CD4-positive, alpha-beta memory T cell (primary cell): ENCODE measurements around the gene RBBP8NL. TPM values are rescaled to one million over a fixed set of nuclear protein-coding genes. Genes with fewer than 3 reads are reported as not detected.

Experiments used
- CTCF ChIA-PET: fragments of 350-600 bp; sonication (Branson Sonifier 250); formaldehyde crosslinking; loops from one replicate; lab custom pipeline; 2021; ENCODE audit warnings: inconsistent platforms; ENCODE audit not compliant: partially characterized antibody; lab: Charles Lee
- POLR2A ChIA-PET: fragments of 350-600 bp; sonication (Branson Sonifier 250); formaldehyde crosslinking; loops from one replicate; lab custom pipeline; 2021; ENCODE audit not compliant: partially characterized antibody; lab: Charles Lee
- DNase-seq, 5 donors: peaks; one replicate each; pipeline versions ENCODE4 v3.0.0 to v3.0.0-alpha.2; 2020 to 2022; ENCODE audit warnings: mixed read lengths in 1 of 5
- H3K27ac ChIP-seq: one replicate; pipeline ENCODE4 v1.7.0; 2013; ENCODE audit warnings: low read depth, low read length
- H3K27me3 ChIP-seq: 2 replicates; pipeline ENCODE4 v1.7.0; 2013; ENCODE audit warnings: mild to moderate bottlenecking, low read length, moderate library complexity; ENCODE audit not compliant: insufficient read depth
- H3K36me3 ChIP-seq: 2 replicates; pipeline ENCODE4 v1.7.0; 2013; ENCODE audit warnings: mild to moderate bottlenecking, low read length, moderate library complexity; ENCODE audit not compliant: insufficient read depth
- H3K4me1 ChIP-seq: 2 replicates; pipeline ENCODE4 v1.7.0; 2013; ENCODE audit warnings: mild to moderate bottlenecking, low read length, moderate library complexity; ENCODE audit not compliant: insufficient read depth
- H3K4me3 ChIP-seq, 2 donors: one replicate each; pipeline ENCODE4 v1.7.0; 2013; ENCODE audit warnings: low read length in 2 of 2, mild to moderate bottlenecking in 1 of 2
- H3K9me3 ChIP-seq, 2 donors: one replicate each; pipeline ENCODE4 v1.7.0; 2013; ENCODE audit warnings: low read length in 2 of 2, control low read depth in 1 of 2; ENCODE audit not compliant: control insufficient read depth in 1 of 2
- H3K27ac Mint-ChIP-seq, 7 donors: one replicate each; pipeline ENCODE4 v1.8.0; 2020 to 2021; ENCODE audit warnings: mixed read lengths in 7 of 7, mild to moderate bottlenecking in 6 of 7, inconsistent platforms in 3 of 7, moderate library complexity in 3 of 7
- H3K27me3 Mint-ChIP-seq, 2 donors: one replicate each; pipeline ENCODE4 v1.8.0; 2020 to 2021; ENCODE audit warnings: mixed read lengths in 2 of 2
- H3K36me3 Mint-ChIP-seq, 2 donors: one replicate each; pipeline ENCODE4 v1.8.0; 2020 to 2021; ENCODE audit warnings: mixed read lengths in 2 of 2, inconsistent platforms in 1 of 2, mild to moderate bottlenecking in 1 of 2
- H3K4me1 Mint-ChIP-seq, 4 donors: one replicate each; pipeline ENCODE4 v1.8.0; 2020 to 2021; ENCODE audit warnings: mixed read lengths in 4 of 4, mild to moderate bottlenecking in 1 of 4
- H3K4me3 Mint-ChIP-seq, 8 donors: one replicate each; pipeline ENCODE4 v1.8.0; 2020 to 2021; ENCODE audit warnings: mixed read lengths in 8 of 8, mild to moderate bottlenecking in 7 of 8, moderate library complexity in 6 of 8, inconsistent platforms in 3 of 8
- H3K9me3 Mint-ChIP-seq, 8 donors: one replicate each; pipeline ENCODE4 v1.8.0; 2020 to 2021; ENCODE audit warnings: mixed read lengths in 8 of 8, mild to moderate bottlenecking in 5 of 8, inconsistent platforms in 3 of 8, moderate library complexity in 1 of 8
- intact Hi-C: fragments of 100-400 bp; cut with micrococcal nuclease; formaldehyde crosslinking; loops from one replicate; pipeline ENCODE4 v1.15.1; 2023
- polyA plus RNA-seq, 2 donors: library from polyadenylated mRNA; unstranded; fragments of 300-500 nt; fragmentation: Illumina TruSeq; gene quantifications; one replicate each; pipeline ENCODE4 v1.2.3, GENCODE V29; 2021
- total RNA-seq, 2 experiments: library from RNA; stranded (reverse); gene quantifications; one replicate each; pipeline ENCODE4 v1.2.3, GENCODE V29; 2021

The RBBP8NL gene
- total and polyA plus RNA-seq, 4 experiments from 2014 or later = not detected

DNA sequence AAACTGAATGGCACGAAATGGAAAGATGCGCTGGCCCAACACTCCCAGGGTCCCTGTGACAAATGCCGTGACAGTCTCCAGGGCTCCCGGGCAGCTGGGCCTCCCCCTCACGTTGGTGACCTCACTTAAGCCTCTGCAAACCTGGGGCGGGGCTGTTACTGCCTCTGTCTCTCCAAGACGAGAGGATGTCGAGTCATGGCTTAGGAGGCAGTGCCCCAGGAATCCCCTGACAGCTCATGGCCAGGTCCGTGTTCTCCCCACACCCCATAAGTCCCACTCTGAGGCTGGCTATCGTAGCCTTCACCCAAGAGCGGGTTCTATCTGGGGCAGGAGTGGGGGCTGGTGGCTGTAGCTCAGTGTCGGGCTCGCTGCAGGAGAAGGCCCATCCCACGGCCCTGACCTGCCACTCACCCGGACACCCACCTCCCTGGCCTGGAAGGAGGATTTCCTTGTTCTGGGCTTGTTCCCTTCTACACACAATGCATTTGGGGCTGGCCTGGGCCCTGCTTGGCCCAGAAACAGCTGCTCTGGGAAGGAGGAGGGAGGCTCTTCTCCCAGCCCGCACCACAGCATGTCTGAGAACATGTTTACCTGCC lies 46.0 kb downstream of the RBBP8NL start:
- intact Hi-C loops = loop anchor here (5.0 to 10.0 kb wide), 3 partner anchors 244 to 414 kb away; partner anchors contain the start of genes MRGBP and TAF4
- no peaks in the 10 kb centered on the region for H3K27me3 ChIP-seq
- ChIA-PET CTCF (interaction anchor here (0.9 kb wide), 1 partner anchor 371 kb away, joined by 3 read pairs; no protein-coding TSS in a partner anchor), POLR2A (no interaction called here)
- Mint-ChIP-seq H3K27me3 (no peaks in the 10 kb centered on the region), H3K4me3 (no peak overlapping the region), H3K4me1 (peaks cover 20 to 30% (median 24%) of the 10 kb centered on the region in 4 donors), H3K9me3 (no peaks in the 10 kb centered on the region), H3K36me3 (peaks cover 8 to 11% of the 10 kb centered on the region in 2 donors), H3K27ac (peak overlapping the region in 1 of 7 donors; percentile 30)
- H3K4me1 ChIP-seq = peaks cover 13% of the 10 kb centered on the region
- H3K4me3 ChIP-seq = no peak overlapping the region
- H3K36me3 ChIP-seq = no peaks in the 10 kb centered on the region
- no peaks in the 10 kb centered on the region for H3K9me3 ChIP-seq
- H3K27ac ChIP-seq = no peak overlapping the region
- DNase-seq = no peak

DNA sequence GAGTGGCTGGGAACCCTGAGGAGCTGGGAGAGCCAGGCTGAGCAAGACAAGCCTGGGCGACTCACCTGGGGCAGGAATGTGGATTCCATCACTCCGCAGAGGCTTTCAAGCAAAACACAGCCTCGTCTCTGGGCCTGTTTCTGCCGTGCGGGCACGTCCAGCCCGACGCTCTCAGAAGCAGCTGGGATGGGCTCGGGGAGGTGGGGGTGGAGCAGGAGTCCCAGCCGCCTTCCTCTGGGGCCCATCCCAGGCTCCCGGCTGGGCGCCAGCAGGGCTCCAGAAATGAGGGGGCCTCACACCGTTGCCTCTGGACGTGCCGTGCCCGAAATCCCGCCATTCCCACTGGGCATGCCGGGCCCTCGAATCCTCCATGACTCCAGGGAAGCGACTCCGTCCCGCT lies 49.1 kb downstream of the RBBP8NL start:
- CTCF ChIA-PET = no interaction called here
- Mint-ChIP-seq H3K4me3 (no peak overlapping the region), H3K9me3 (no peaks in the 10 kb centered on the region), H3K27ac (no peak overlapping the region), H3K36me3 (peaks cover 8 to 9% of the 10 kb centered on the region in 2 donors), H3K27me3 (peaks cover 0 to under 1% of the 10 kb centered on the region in 2 donors), H3K4me1 (peaks cover 6 to 12% (median 9%) of the 10 kb centered on the region in 4 donors)
- Histone ChIP-seq H3K27me3 (no peaks in the 10 kb centered on the region), H3K36me3 (no peaks in the 10 kb centered on the region), H3K4me3 (no peak overlapping the region), H3K27ac (no peak overlapping the region), H3K4me1 (no peaks in the 10 kb centered on the region), H3K9me3 (no peaks in the 10 kb centered on the region)
- intact Hi-C loops = no loop called here
- POLR2A ChIA-PET = interaction anchor here (2.7 kb wide), 1 partner anchor 9 kb away, joined by 7 read pairs; the partner anchor contains the start of gene RPS21
- DNase-seq = no peak

DNA sequence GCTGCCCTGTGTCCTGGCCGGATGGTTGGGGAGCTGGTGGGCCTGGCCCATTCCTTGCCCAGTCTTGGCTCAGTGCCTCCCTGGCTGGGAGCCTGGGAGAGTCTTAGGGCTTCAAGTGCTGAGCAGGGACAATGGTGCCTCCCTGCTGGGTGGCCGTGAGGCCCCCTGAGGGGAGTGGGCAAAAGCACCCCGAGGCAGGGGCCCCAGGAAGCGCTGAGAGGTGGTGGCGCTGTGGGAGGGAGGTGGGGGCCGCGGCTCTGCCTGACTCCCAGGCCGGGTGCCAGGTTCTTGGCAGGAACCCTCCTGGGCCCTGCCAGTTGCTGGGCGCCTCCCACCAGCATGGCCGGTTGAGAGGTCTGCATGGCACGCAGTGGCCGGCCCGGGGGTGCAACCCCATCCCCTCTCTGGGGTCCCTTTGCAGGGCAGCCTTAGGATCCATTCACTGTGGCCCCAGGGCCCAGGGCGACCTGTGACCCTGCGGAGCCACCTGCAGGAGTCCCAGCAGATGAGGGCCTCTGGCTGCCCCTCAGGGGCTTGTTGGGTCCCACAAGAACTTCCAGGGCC lies 49.6 kb downstream of the RBBP8NL start:
- Mint-ChIP-seq H3K36me3 (peaks cover 6 to 8% of the 10 kb centered on the region in 2 donors), H3K4me3 (no peak overlapping the region), H3K4me1 (peaks cover 3 to 11% (median 6%) of the 10 kb centered on the region in 4 donors), H3K9me3 (no peaks in the 10 kb centered on the region), H3K27me3 (peaks cover 2 to 4% of the 10 kb centered on the region in 2 donors), H3K27ac (no peak overlapping the region)
- intact Hi-C loops = no loop called here
- ChIA-PET CTCF (no interaction called here), POLR2A (interaction anchor here (2.7 kb wide), 1 partner anchor 9 kb away, joined by 7 read pairs; the partner anchor contains the start of gene RPS21)
- Histone ChIP-seq H3K4me1 (no peaks in the 10 kb centered on the region), H3K27ac (no peak overlapping the region), H3K27me3 (no peaks in the 10 kb centered on the region), H3K4me3 (no peak overlapping the region), H3K9me3 (no peaks in the 10 kb centered on the region), H3K36me3 (no peaks in the 10 kb centered on the region)
- no peak for DNase-seq

DNA sequence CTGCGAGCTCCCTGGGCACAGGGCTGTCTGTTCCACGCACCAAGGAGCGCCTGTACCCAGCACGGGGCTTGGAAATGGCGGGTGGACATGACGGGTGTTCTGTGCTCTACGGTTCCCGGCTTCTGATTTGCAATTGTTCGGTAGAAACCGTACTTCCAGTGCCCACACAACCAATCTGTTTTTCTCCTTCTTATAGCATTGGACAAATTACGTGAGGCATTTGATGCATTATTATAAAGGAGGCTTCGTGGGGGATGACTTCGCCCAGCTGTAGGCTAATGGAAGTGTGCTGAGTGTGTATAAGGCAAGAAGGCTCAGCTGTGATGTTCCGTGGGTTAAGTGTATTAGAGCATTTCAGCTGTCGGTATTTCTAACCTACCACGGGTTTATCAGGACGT lies 50.3 kb downstream of the RBBP8NL start:
- Mint-ChIP-seq H3K9me3 (no peaks in the 10 kb centered on the region), H3K27ac (no peak overlapping the region), H3K4me1 (peaks cover 0 to 8% (median 3%) of the 10 kb centered on the region in 4 donors), H3K4me3 (no peak overlapping the region), H3K36me3 (peaks cover 3 to 4% of the 10 kb centered on the region in 2 donors), H3K27me3 (peaks cover 2 to 4% of the 10 kb centered on the region in 2 donors)
- no peak overlapping the region for H3K27ac ChIP-seq
- H3K36me3 ChIP-seq = no peaks in the 10 kb centered on the region
- intact Hi-C loops = no loop called here
- H3K4me3 ChIP-seq = no peak overlapping the region
- ChIA-PET POLR2A (interaction anchor here (2.7 kb wide), 1 partner anchor 10 kb away, joined by 7 read pairs; the partner anchor contains the start of gene RPS21), CTCF (no interaction called here)
- H3K9me3 ChIP-seq = no peaks in the 10 kb centered on the region
- H3K27me3 ChIP-seq = no peaks in the 10 kb centered on the region
- H3K4me1 ChIP-seq = no peaks in the 10 kb centered on the region
- no peak for DNase-seq

DNA sequence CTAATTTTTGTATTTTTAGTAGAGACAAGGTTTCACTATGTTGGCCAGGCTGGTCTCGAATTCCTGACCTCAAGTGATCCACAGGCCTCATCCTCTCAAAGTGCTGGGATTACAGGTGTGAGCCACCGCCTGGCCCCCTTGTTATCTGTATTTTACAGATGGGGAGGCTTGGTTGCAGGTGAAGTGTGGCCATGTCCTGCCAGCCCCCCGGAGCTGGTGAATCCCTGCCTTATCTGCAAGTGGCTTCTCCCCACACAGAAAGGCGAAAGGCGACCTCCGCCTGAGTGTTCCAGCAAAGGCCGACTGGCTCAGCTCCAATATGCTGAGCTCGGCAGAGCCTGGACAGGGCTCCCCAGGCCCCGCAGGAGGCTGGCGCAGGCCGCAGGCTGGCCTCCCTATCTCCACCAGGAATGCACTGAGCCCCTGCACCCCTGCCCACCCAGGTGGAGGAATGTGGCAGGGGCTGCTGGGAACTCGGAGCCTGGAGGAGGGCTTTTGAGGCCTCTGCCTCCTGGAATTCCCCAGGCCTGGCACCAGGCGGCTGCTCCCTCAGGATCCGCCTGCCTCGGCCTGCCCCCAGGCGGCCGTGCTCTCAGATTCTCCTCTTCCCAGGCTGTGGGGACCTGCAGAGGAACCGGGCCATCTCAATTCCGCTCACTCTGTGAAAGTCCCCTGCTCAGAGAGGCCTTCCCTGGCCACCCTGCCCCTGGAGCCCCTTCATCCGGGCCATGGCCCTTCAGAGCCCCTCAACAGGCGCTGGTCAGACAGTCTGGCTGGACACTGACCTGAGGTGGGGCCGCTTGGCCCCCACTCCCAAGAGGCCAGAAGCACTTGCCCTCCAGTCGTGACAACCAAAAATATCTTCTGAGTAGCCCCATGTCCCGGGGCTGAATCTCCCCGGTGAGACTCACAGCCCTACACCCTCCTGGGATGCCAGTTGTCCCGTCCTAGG lies 51.0 kb downstream of the RBBP8NL start:
- Histone ChIP-seq H3K4me3 (no peak overlapping the region), H3K36me3 (no peaks in the 10 kb centered on the region), H3K27ac (no peak overlapping the region), H3K9me3 (no peaks in the 10 kb centered on the region), H3K27me3 (no peaks in the 10 kb centered on the region), H3K4me1 (no peaks in the 10 kb centered on the region)
- no peak for DNase-seq
- intact Hi-C loops = no loop called here
- Mint-ChIP-seq H3K4me1 (peaks cover 0 to 4% (median 0%) of the 10 kb centered on the region in 4 donors), H3K9me3 (no peaks in the 10 kb centered on the region), H3K27me3 (peaks cover 2 to 4% of the 10 kb centered on the region in 2 donors), H3K27ac (no peak overlapping the region), H3K36me3 (no peaks in the 10 kb centered on the region), H3K4me3 (no peak overlapping the region)
- CTCF ChIA-PET = no interaction called here
- POLR2A ChIA-PET = interaction anchor here (2.7 kb wide), 1 partner anchor 11 kb away, joined by 7 read pairs; the partner anchor contains the start of gene RPS21

DNA sequence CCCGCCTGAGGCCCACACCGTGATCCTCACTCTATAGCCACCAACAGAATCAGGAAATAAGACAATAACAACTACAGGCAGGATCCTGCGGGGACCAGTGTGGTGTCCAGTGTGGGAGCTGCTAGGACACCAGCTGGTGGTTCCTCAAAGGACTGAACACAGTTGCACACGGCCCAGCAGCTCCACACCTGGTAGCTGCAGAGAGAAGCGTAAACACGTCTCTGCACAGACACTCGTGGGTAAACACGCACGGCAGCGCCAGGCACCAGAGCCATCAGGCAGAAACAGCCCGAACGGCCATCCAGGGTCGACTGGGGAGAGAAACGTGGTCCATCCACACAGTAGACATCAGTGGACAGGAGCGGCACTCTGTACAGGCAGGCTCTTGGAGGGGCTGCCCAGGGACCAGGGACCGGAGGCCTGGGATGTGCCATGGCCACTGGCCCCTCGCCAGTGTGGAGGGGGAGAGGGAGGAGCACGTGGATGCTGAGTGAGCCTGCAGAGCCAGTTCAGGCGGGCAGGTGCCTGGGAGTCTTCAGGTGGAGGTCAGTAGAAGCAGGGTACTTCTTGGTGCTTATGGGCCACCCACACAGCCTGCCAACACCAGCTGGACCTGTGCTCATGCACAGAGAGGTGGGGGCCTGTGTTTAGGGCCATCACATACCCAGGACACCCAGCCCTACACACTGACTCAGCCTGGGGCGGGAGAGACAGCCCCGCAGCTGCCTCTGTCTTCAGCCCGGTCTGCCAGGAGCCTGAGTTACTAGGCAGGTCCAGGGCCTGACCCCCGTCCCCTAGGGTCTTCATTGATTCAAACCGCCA lies 52.8 kb downstream of the RBBP8NL start:
- POLR2A ChIA-PET = no interaction called here
- Histone ChIP-seq H3K27me3 (no peaks in the 10 kb centered on the region), H3K27ac (no peak overlapping the region), H3K4me3 (no peak overlapping the region), H3K4me1 (no peaks in the 10 kb centered on the region), H3K36me3 (no peaks in the 10 kb centered on the region), H3K9me3 (no peaks in the 10 kb centered on the region)
- Mint-ChIP-seq H3K9me3 (no peaks in the 10 kb centered on the region), H3K4me3 (no peak overlapping the region), H3K4me1 (peaks cover 0 to 4% (median 0%) of the 10 kb centered on the region in 4 donors), H3K27me3 (peaks cover 2 to 5% of the 10 kb centered on the region in 2 donors), H3K36me3 (no peaks in the 10 kb centered on the region), H3K27ac (peak overlapping the region in 1 of 7 donors; percentile 13)
- intact Hi-C loops = no loop called here
- DNase-seq = no peak
- CTCF ChIA-PET = interaction anchor here (1.3 kb wide), 1 partner anchor 8 kb away, joined by 3 read pairs; no protein-coding TSS in a partner anchor
